Gastrocnemius medialis (tissue), 4 donors: ENCODE measurements around the gene SNAP25.

Experiments
- POLR2A ChIP-seq, 2 donors: fragments of 450-650 bp; IDR thresholded peaks; one replicate each; pipeline ENCODE4 v1.6.1; 2017; ENCODE audit warnings: antibody characterized with exemption in 2 of 2, mild to moderate bottlenecking in 2 of 2, moderate library complexity in 2 of 2
- TF ChIP-seq, protein P1 (sequence below), 5 experiments: fragments of 450-650 bp in 3 of 5; fragments of 200-600 bp in 2 of 5; sonication (generic) in 2 of 5; IDR thresholded peaks in 4 of 5; conservative IDR thresholded peaks in 1 of 5; 1 replicate in 4 of 5; 2 replicates in 1 of 5; pipeline ENCODE4 v1.5.1; 2016 to 2019; ENCODE audit warnings: antibody characterized with exemption in 5 of 5, mild to moderate bottlenecking in 3 of 5, moderate library complexity in 3 of 5

DNA sequence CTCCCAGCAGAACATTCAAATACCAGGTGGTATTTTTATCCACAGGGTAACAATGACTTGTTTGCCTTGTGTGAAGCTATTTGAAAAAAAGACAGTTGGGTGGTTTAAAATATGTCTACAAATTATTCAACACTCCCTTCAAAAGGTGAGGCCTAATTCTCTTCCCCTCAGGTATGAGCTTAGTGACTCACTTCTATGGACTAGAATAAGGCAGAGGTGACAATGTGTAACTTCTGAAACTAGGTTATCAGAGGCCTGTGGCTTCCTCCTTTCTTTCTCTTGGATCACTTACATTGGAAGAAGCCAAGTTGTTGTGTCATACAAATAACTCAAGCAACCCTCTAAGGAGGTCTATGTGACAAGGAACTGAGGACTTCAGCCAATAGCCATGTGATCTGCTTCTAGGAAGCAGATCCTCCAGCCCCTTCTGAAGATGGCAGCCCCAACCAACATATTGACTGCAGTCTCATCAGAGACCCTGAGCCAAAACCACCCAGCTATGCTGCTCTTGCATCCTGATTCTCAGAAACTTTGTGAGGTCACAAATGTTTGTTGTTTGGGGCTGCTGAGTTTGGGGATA, 102.6 kb downstream of the SNAP25 start:
- TF ChIP-seq, protein P1, sequence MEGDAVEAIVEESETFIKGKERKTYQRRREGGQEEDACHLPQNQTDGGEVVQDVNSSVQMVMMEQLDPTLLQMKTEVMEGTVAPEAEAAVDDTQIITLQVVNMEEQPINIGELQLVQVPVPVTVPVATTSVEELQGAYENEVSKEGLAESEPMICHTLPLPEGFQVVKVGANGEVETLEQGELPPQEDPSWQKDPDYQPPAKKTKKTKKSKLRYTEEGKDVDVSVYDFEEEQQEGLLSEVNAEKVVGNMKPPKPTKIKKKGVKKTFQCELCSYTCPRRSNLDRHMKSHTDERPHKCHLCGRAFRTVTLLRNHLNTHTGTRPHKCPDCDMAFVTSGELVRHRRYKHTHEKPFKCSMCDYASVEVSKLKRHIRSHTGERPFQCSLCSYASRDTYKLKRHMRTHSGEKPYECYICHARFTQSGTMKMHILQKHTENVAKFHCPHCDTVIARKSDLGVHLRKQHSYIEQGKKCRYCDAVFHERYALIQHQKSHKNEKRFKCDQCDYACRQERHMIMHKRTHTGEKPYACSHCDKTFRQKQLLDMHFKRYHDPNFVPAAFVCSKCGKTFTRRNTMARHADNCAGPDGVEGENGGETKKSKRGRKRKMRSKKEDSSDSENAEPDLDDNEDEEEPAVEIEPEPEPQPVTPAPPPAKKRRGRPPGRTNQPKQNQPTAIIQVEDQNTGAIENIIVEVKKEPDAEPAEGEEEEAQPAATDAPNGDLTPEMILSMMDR (IDR thresholded peaks at IDR 0.05 in 4 of 5, conservative IDR thresholded peaks at IDR 0.05 in 1 of 5) = no peak
- no peak for TF ChIP-seq POLR2A (IDR thresholded peaks at IDR 0.05)
